ENCODE measurements around the gene TP53RK.
"Not testable (repeated sequence)": the region's sequence is repeated elsewhere in the genome, so short reads cannot be mapped to it uniquely, and the experiment has no call there.

TP53RK gene

GRCh38 chr20:46683939-46684750 is 5.1 kb downstream of the TP53RK start:
- no peak for DNase-seq (ENCODE audit: low read depth in 2 of 3, low spot score in 2 of 3)

GRCh38 chr20:46683668-46683938 is 5.6 kb downstream of the TP53RK start:
- DNase-seq (ENCODE audit: low read depth in 2 of 3, low spot score in 2 of 3) = no peak

- DNase-seq (ENCODE audit: low read depth in 2 of 3, low spot score in 2 of 3) = no peak
Observed at GRCh38 chr20:46683011-46683667, 6.1 kb downstream of the TP53RK start.

GRCh38 chr20:46682063-46682821 is 7.0 kb downstream of the TP53RK start:
- no peak for DNase-seq (ENCODE audit: low read depth in 2 of 3, low spot score in 2 of 3)

GRCh38 chr20:46681032-46681854 is 8.0 kb downstream of the TP53RK start:
- DNase-seq (ENCODE audit: low read depth in 2 of 3, low spot score in 2 of 3) = peak; percentile 13 to 45 (median 38)

- no peak for DNase-seq (ENCODE audit: low read depth in 2 of 3, low spot score in 2 of 3)
Observed at GRCh38 chr20:46680684-46681031, 8.6 kb downstream of the TP53RK start.

GRCh38 chr20:46678516-46678915 is 10.7 kb downstream of the TP53RK start:
- DNase-seq (ENCODE audit: low read depth in 2 of 3, low spot score in 2 of 3) = no peak

GRCh38 chr20:46677608-46678007 is 11.6 kb downstream of the TP53RK start:
- no peak for DNase-seq (ENCODE audit: low read depth in 2 of 3, low spot score in 2 of 3)

GRCh38 chr20:46676649-46677316 is 12.5 kb downstream of the TP53RK start:
- not testable (repeated sequence) for DNase-seq (ENCODE audit: low read depth in 2 of 3, low spot score in 2 of 3)

GRCh38 chr20:46674253-46675083 is 14.8 kb downstream of the TP53RK start:
- DNase-seq (ENCODE audit: low read depth in 2 of 3, low spot score in 2 of 3) = no peak

GRCh38 chr20:46673394-46674252 is 15.6 kb downstream of the TP53RK start:
- no peak for DNase-seq (ENCODE audit: low read depth in 2 of 3, low spot score in 2 of 3)

- DNase-seq (ENCODE audit: low read depth in 2 of 3, low spot score in 2 of 3) = no peak
Observed at GRCh38 chr20:46672543-46673148, 16.6 kb downstream of the TP53RK start.

GRCh38 chr20:46671866-46672542 is 17.2 kb downstream of the TP53RK start:
- DNase-seq (ENCODE audit: low read depth in 2 of 3, low spot score in 2 of 3) = no peak

- DNase-seq (ENCODE audit: low read depth in 2 of 3, low spot score in 2 of 3) = no peak
Observed at GRCh38 chr20:46670585-46671584, 18.4 kb downstream of the TP53RK start.

GRCh38 chr20:46670228-46670584 is 19.0 kb downstream of the TP53RK start:
- no peak for DNase-seq (ENCODE audit: low read depth in 2 of 3, low spot score in 2 of 3)

GRCh38 chr20:46666818-46667515 is 22.3 kb downstream of the TP53RK start:
- no peak for DNase-seq (ENCODE audit: low read depth in 2 of 3, low spot score in 2 of 3)
